IMR-90 (cell line): ENCODE measurements around the gene LBHD2. TPM values are rescaled to one million over a fixed set of nuclear protein-coding genes. Genes with fewer than 3 reads are reported as not detected.

Experiments
- ATAC-seq: fragments of 200-7000 bp; cut with Tn5 transposase; 2 replicates; pipeline ENCODE4 v1.9.1; 2020; ENCODE audit warnings: low read depth, mild to moderate bottlenecking, moderate library complexity
- BruUV-seq: library from RNA; stranded (reverse); fragments of 400-500 nt; replicated peaks from 2 replicates; lab custom pipeline; 2021; lab: Mats Ljungman, UMichigan
- CTCF ChIA-PET: fragments of 300-600 bp; formaldehyde crosslinking; extraction: SDS; loops from one replicate; lab custom pipeline; 2021; ENCODE audit warnings: antibody characterized with exemption; lab: Yijun Ruan, JAX
- POLR2A ChIA-PET: fragments of 300-600 bp; sonication (Branson Sonifier 250); formaldehyde crosslinking; loops from one replicate; lab custom pipeline; 2022; ENCODE audit warnings: antibody characterized with exemption; ENCODE audit not compliant: unreplicated experiment; lab: Charles Lee
- DNase-seq: peaks from one replicate; pipeline ENCODE4 v3.0.0; 2013
- H2AFZ ChIP-seq: replicated peaks from 2 replicates; pipeline ENCODE3; 2013; ENCODE audit warnings: low read length, mild to moderate bottlenecking; ENCODE audit not compliant: poor library complexity
- H2AK5ac ChIP-seq: 2 replicates; pipeline ENCODE4 v1.6.1; 2013; ENCODE audit warnings: low read depth, low read length, inconsistent platforms
- H2AK9ac ChIP-seq: replicated peaks from 2 replicates; pipeline ENCODE3; 2013; ENCODE audit warnings: mild to moderate bottlenecking, low read depth, low read length, moderate library complexity; ENCODE audit not compliant: poor library complexity
- H2BK120ac ChIP-seq: 2 replicates; pipeline ENCODE4 v1.6.1; 2013; ENCODE audit warnings: low read depth, low read length, inconsistent platforms
- H2BK15ac ChIP-seq: 3 replicates; pipeline ENCODE4 v1.6.1; 2013; ENCODE audit warnings: low read depth, low read length, inconsistent platforms
- H2BK20ac ChIP-seq: 2 replicates; pipeline ENCODE4 v1.6.1; 2013; ENCODE audit warnings: low read depth, mild to moderate bottlenecking, inconsistent platforms, low read length, moderate library complexity
- H2BK5ac ChIP-seq: 2 replicates; pipeline ENCODE4 v1.6.1; 2013; ENCODE audit warnings: mild to moderate bottlenecking, low read depth, low read length, inconsistent platforms; ENCODE audit not compliant: poor library complexity, severe bottlenecking
- H3K14ac ChIP-seq: replicated peaks from 2 replicates; pipeline ENCODE4 v1.6.1; 2013; ENCODE audit warnings: low read depth, low read length, inconsistent platforms
- H3K18ac ChIP-seq: 2 replicates; pipeline ENCODE4 v1.6.1; 2013; ENCODE audit warnings: low read depth, low read length, control low read depth
- H3K23ac ChIP-seq: 2 replicates; pipeline ENCODE4 v1.6.1; 2013; ENCODE audit warnings: low read depth, low read length, inconsistent platforms
- H3K27ac ChIP-seq: 2 replicates; pipeline ENCODE4 v1.5.1; 2013; ENCODE audit warnings: mild to moderate bottlenecking, control low read depth, low read length; ENCODE audit not compliant: insufficient read depth
- H3K27me3 ChIP-seq: 2 replicates; pipeline ENCODE4 v1.6.1; 2013; ENCODE audit warnings: low read length; ENCODE audit not compliant: control insufficient read depth, insufficient read depth
- H3K36me3 ChIP-seq: 2 replicates; pipeline ENCODE4 v1.6.1; 2013; ENCODE audit warnings: low read length, mixed read lengths; ENCODE audit not compliant: control insufficient read depth, insufficient read depth
- H3K4ac ChIP-seq: 2 replicates; pipeline ENCODE4 v1.6.1; 2013; ENCODE audit warnings: low read depth, low read length, inconsistent platforms
- H3K4me1 ChIP-seq: 2 replicates; pipeline ENCODE4 v1.6.1; 2013; ENCODE audit warnings: low read length, mixed read lengths; ENCODE audit not compliant: control insufficient read depth, insufficient read depth
- H3K4me2 ChIP-seq: 2 replicates; pipeline ENCODE4 v1.6.1; 2013; ENCODE audit warnings: low read depth, mild to moderate bottlenecking, control low read depth, low read length, moderate library complexity
- H3K4me3 ChIP-seq: 2 replicates; pipeline ENCODE4 v1.5.1; 2013; ENCODE audit warnings: low read depth, mild to moderate bottlenecking, control low read depth, low read length, moderate library complexity; ENCODE audit not compliant: insufficient read depth
- H3K56ac ChIP-seq: 2 replicates; pipeline ENCODE4 v1.6.1; 2013; ENCODE audit warnings: low read length, inconsistent platforms; ENCODE audit not compliant: insufficient read depth; ENCODE audit errors: extremely low read depth
- H3K79me1 ChIP-seq, 2 experiments: 2 replicates each; pipeline ENCODE4 v1.6.1; 2013; ENCODE audit warnings: low read length in 2 of 2, inconsistent platforms in 1 of 2, low read depth in 1 of 2
- H3K9ac ChIP-seq: 2 replicates; pipeline ENCODE4 v1.6.1; 2013; ENCODE audit warnings: low read depth, low read length, control low read depth
- H3K9me1 ChIP-seq: 2 replicates; pipeline ENCODE4 v1.6.1; 2013; ENCODE audit warnings: low read length, inconsistent platforms; ENCODE audit not compliant: insufficient read depth
- H3K9me3 ChIP-seq: 2 replicates; pipeline ENCODE4 v1.6.1; 2013; ENCODE audit warnings: low read length; ENCODE audit not compliant: control insufficient read depth, insufficient read depth
- H4K20me1 ChIP-seq: 2 replicates; pipeline ENCODE4 v1.6.1; 2013; ENCODE audit warnings: low read length, inconsistent platforms; ENCODE audit not compliant: insufficient read depth
- H4K5ac ChIP-seq: 2 replicates; pipeline ENCODE4 v1.6.1; 2013; ENCODE audit warnings: mild to moderate bottlenecking, low read depth, low read length, control low read depth
- H4K8ac ChIP-seq, 2 experiments: 2 replicates each; pipeline ENCODE4 v1.6.1; 2013; ENCODE audit warnings: low read depth in 2 of 2, low read length in 2 of 2, control low read depth in 1 of 2, inconsistent platforms in 1 of 2
- H4K91ac ChIP-seq: 2 replicates; pipeline ENCODE4 v1.6.1; 2013; ENCODE audit warnings: low read depth, low read length, inconsistent platforms; ENCODE audit not compliant: insufficient read depth
- BHLHE40 ChIP-seq: fragments of 150-350 bp; IDR thresholded peaks from 2 replicates; pipeline ENCODE4 v1.6.1; 2016; ENCODE audit warnings: mild to moderate bottlenecking, low read depth, low read length
- CEBPB ChIP-seq: IDR thresholded peaks from 2 replicates; pipeline ENCODE4 v1.6.1; 2012; ENCODE audit warnings: low read depth, low read length, improper control_type of control experiment
- CHD1 ChIP-seq: IDR thresholded peaks from 2 replicates; pipeline ENCODE4 v1.6.1; 2012; ENCODE audit warnings: low read depth, low read length, improper control_type of control experiment
- FOS ChIP-seq: fragments of 150-350 bp; IDR thresholded peaks from 2 replicates; pipeline ENCODE4 v1.6.1; 2016; ENCODE audit warnings: low read depth, low read length
- MAFK ChIP-seq: IDR thresholded peaks from 2 replicates; pipeline ENCODE4 v1.6.1; 2012; ENCODE audit warnings: low read depth, low read length, improper control_type of control experiment
- MAZ ChIP-seq: IDR thresholded peaks from 2 replicates; pipeline ENCODE4 v1.6.1; 2012; ENCODE audit warnings: low read depth, mild to moderate bottlenecking, low read length, improper control_type of control experiment, moderate library complexity, borderline replicate concordance
- MXI1 ChIP-seq: IDR thresholded peaks from 2 replicates; pipeline ENCODE4 v1.6.1; 2012; ENCODE audit warnings: low read depth, mild to moderate bottlenecking, low read length, moderate library complexity, borderline replicate concordance
- NFE2L2 ChIP-seq: fragments of 150-350 bp; IDR thresholded peaks from 2 replicates; pipeline ENCODE4 v1.6.1; 2016; ENCODE audit warnings: low read depth, mild to moderate bottlenecking, low read length
- POLR2A ChIP-seq: IDR thresholded peaks from 2 replicates; pipeline ENCODE4 v1.6.1; 2012; ENCODE audit warnings: mild to moderate bottlenecking, low read depth, low read length
- RAD21 ChIP-seq: IDR thresholded peaks from 2 replicates; pipeline ENCODE4 v1.6.1; 2012; ENCODE audit warnings: low read length, improper control_type of control experiment
- RCOR1 ChIP-seq: IDR thresholded peaks from 2 replicates; pipeline ENCODE4 v1.6.1; 2012; ENCODE audit warnings: mild to moderate bottlenecking, low read length, improper control_type of control experiment; ENCODE audit not compliant: insufficient replicate concordance
- RFX5 ChIP-seq: IDR thresholded peaks from 2 replicates; pipeline ENCODE4 v1.8.0; 2012; ENCODE audit warnings: low read depth, mild to moderate bottlenecking, low read length, moderate library complexity
- SMC3 ChIP-seq: fragments of 150-350 bp; IDR thresholded peaks from 2 replicates; pipeline ENCODE4 v1.6.1; 2016; ENCODE audit warnings: low read depth, mild to moderate bottlenecking, antibody characterized with exemption, low read length, moderate library complexity
- WGBS, 2 experiments: methylation state at CpG; one replicate each; pipeline versions ENCODE4 v1.1.5 to v1.1.7; 2013; ENCODE audit warnings: missing lambda C conversion rate in 2 of 2; ENCODE audit not compliant: insufficient read length in 1 of 2; ENCODE audit errors: extremely low coverage in 2 of 2; 5-methylcytosine and 5-hydroxymethylcytosine counted together
- dilution Hi-C: fragments of 300-500 bp; cut with HindIII; formaldehyde crosslinking; loops from one replicate; pipeline ENCODE4 v1.14.3; 2018; ENCODE audit warnings: low sequenced_read_pairs; ENCODE audit not compliant: unreplicated experiment
- in situ Hi-C: fragments of 300-500 bp; cut with MboI; formaldehyde crosslinking; loops from 3 replicates; pipeline ENCODE4 v1.14.3; 2019; ENCODE audit warnings: low sequenced_read_pairs, inconsistent platforms, mixed read lengths
- intact Hi-C: fragments of 100-400 bp; cut with micrococcal nuclease; formaldehyde crosslinking; loops from 2 replicates; pipeline ENCODE4 v1.10.0; 2022
- polyA plus RNA-seq, 3 experiments: library from polyadenylated mRNA; depleted of rRNA; stranded (reverse); fragments of >200 nt; gene quantifications; 2 replicates each; pipeline ENCODE4 v1.2.3, GENCODE V29; 2012; ENCODE audit warnings: low replicate concordance in 1 of 3
- total RNA-seq: library from RNA; depleted of rRNA; stranded (reverse); fragments of >200 nt; gene quantifications from 2 replicates; pipeline ENCODE4 v1.2.3, GENCODE V29; 2012
- TF ChIP-seq, protein P1 (sequence below): conservative IDR thresholded peaks from 2 replicates; pipeline ENCODE4 v1.5.1; 2012; ENCODE audit warnings: mild to moderate bottlenecking, low read depth, low read length, improper control_type of control experiment
- TF ChIP-seq, protein P2 (sequence below): fragments of 150-350 bp; IDR thresholded peaks from 2 replicates; pipeline ENCODE4 v1.6.1; 2017; ENCODE audit warnings: mild to moderate bottlenecking, antibody characterized with exemption, low read length, low read depth
- TF ChIP-seq, protein P3 (sequence below): fragments of 150-350 bp; IDR thresholded peaks from 2 replicates; pipeline ENCODE4 v1.6.1; 2016; ENCODE audit warnings: low read depth, mild to moderate bottlenecking, low read length, moderate library complexity, borderline replicate concordance

LBHD2 gene
- total and polyA plus RNA-seq, 2 of the 4 experiments (the other 2 are of a cell fraction): not detected

- intact Hi-C loops: loop anchor here (10.0 kb wide), 1 partner anchor 356 kb away; no protein-coding TSS in a partner anchor
- POLR2A ChIA-PET: no interaction called here
- H2AFZ ChIP-seq: no peak overlapping the region
Measured at GRCh38 chr14:103050935-103051334, 33.1 kb upstream of the LBHD2 start.

More at GRCh38 chr14:103050935-103051334, 33.1 kb upstream of the LBHD2 start:
- H4K5ac ChIP-seq: no peak overlapping the region
- peaks cover 6% of the 10 kb centered on the region for H3K4me1 ChIP-seq
- ATAC-seq (no peak), DNase-seq (no peak)
- no peak overlapping the region for H2BK5ac ChIP-seq
- dilution Hi-C loops: no loop called here
- H3K4me3 ChIP-seq: no peak overlapping the region
- no peak overlapping the region for H2BK120ac ChIP-seq
- no peak overlapping the region for H2BK20ac ChIP-seq
- H3K27me3 ChIP-seq: no peaks in the 10 kb centered on the region
- no CpG with 5 or more reads among the region's 5 CpGs for WGBS, 2 experiments
- no peak overlapping the region for H3K4ac ChIP-seq
- H4K91ac ChIP-seq: no peak overlapping the region
- H4K20me1 ChIP-seq: peaks cover 90% of the 10 kb centered on the region
- in situ Hi-C loops: no loop called here
- no peak overlapping the region for H3K14ac ChIP-seq
- no peak overlapping the region for H3K9ac ChIP-seq
- H3K9me3 ChIP-seq: no peaks in the 10 kb centered on the region
- H2AK9ac ChIP-seq: no peak overlapping the region
- H3K23ac ChIP-seq: no peak overlapping the region
- H2BK15ac ChIP-seq: no peak overlapping the region
- BruUV-seq: no TSS peak
- no peak overlapping the region for H2AK5ac ChIP-seq
- no peak overlapping the region for H3K27ac ChIP-seq
- CTCF ChIA-PET: no interaction called here
- TF ChIP-seq FOS (no peak), RFX5 (no peak), RCOR1 (no peak), MXI1 (no peak), NFE2L2 (no peak), MAZ (no peak), CHD1 (no peak), MAFK (no peak), BHLHE40 (no peak), RAD21 (no peak), SMC3 (no peak), CEBPB (no peak), POLR2A (no peak)
- TF ChIP-seq, protein P1, sequence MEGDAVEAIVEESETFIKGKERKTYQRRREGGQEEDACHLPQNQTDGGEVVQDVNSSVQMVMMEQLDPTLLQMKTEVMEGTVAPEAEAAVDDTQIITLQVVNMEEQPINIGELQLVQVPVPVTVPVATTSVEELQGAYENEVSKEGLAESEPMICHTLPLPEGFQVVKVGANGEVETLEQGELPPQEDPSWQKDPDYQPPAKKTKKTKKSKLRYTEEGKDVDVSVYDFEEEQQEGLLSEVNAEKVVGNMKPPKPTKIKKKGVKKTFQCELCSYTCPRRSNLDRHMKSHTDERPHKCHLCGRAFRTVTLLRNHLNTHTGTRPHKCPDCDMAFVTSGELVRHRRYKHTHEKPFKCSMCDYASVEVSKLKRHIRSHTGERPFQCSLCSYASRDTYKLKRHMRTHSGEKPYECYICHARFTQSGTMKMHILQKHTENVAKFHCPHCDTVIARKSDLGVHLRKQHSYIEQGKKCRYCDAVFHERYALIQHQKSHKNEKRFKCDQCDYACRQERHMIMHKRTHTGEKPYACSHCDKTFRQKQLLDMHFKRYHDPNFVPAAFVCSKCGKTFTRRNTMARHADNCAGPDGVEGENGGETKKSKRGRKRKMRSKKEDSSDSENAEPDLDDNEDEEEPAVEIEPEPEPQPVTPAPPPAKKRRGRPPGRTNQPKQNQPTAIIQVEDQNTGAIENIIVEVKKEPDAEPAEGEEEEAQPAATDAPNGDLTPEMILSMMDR: no peak
- TF ChIP-seq, protein P2, sequence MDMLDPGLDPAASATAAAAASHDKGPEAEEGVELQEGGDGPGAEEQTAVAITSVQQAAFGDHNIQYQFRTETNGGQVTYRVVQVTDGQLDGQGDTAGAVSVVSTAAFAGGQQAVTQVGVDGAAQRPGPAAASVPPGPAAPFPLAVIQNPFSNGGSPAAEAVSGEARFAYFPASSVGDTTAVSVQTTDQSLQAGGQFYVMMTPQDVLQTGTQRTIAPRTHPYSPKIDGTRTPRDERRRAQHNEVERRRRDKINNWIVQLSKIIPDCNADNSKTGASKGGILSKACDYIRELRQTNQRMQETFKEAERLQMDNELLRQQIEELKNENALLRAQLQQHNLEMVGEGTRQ: no peak
- TF ChIP-seq, protein P3, sequence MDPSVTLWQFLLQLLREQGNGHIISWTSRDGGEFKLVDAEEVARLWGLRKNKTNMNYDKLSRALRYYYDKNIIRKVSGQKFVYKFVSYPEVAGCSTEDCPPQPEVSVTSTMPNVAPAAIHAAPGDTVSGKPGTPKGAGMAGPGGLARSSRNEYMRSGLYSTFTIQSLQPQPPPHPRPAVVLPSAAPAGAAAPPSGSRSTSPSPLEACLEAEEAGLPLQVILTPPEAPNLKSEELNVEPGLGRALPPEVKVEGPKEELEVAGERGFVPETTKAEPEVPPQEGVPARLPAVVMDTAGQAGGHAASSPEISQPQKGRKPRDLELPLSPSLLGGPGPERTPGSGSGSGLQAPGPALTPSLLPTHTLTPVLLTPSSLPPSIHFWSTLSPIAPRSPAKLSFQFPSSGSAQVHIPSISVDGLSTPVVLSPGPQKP: no peak
- H3K79me1 ChIP-seq: peaks cover 14 to 69% of the 10 kb centered on the region in 2 experiments
- peaks cover 3% of the 10 kb centered on the region for H3K9me1 ChIP-seq
- H3K56ac ChIP-seq: no peak overlapping the region
- H3K36me3 ChIP-seq: peaks cover 5% of the 10 kb centered on the region; the same call in 1 of the 2 replicates
- no peak overlapping the region for H3K18ac ChIP-seq
- no peak overlapping the region for H4K8ac ChIP-seq
- H3K4me2 ChIP-seq: no peak overlapping the region
